HK-2 (cell line): ENCODE measurements around the gene SPTBN1.

Source experiments
- DNase-seq: peaks from one replicate; pipeline ENCODE4 v3.0.0-alpha.2; 2018; ENCODE audit not compliant: unreplicated experiment

SPTBN1 gene

GRCh38 chr2:54434229-54434628 lies 21.9 kb upstream of the SPTBN1 start:
- DNase-seq: no peak

GRCh38 chr2:54434711-54435110 lies 21.4 kb upstream of the SPTBN1 start:
- no peak for DNase-seq

- no peak for DNase-seq
Observed at GRCh38 chr2:54435325-54436226, 20.6 kb upstream of the SPTBN1 start.

GRCh38 chr2:54437588-54437987 lies 18.5 kb upstream of the SPTBN1 start:
- no peak for DNase-seq

- no peak for DNase-seq
Observed at GRCh38 chr2:54438271-54438670, 17.9 kb upstream of the SPTBN1 start.

- no peak for DNase-seq
Observed at GRCh38 chr2:54439582-54439981, 16.5 kb upstream of the SPTBN1 start.

GRCh38 chr2:54440050-54440449 lies 16.1 kb upstream of the SPTBN1 start:
- DNase-seq: no peak

GRCh38 chr2:54444503-54444902 lies 11.6 kb upstream of the SPTBN1 start:
- peak; percentile 12 for DNase-seq

GRCh38 chr2:54446122-54446521 lies 10.0 kb upstream of the SPTBN1 start:
- no peak for DNase-seq

- no peak for DNase-seq
Observed at GRCh38 chr2:54446625-54447024, 9.5 kb upstream of the SPTBN1 start.

GRCh38 chr2:54454548-54455130 lies 1.5 kb upstream of the SPTBN1 start:
- DNase-seq: no peak

GRCh38 chr2:54455131-54455562 lies 980 bp upstream of the SPTBN1 start:
- DNase-seq: peak; percentile 27

GRCh38 chr2:54456362-54456611 lies 160 bp downstream of the SPTBN1 start:
- no peak for DNase-seq

- peak; percentile 52 for DNase-seq
Observed at GRCh38 chr2:54456612-54457322, 640 bp downstream of the SPTBN1 start.

- peak; percentile 43 for DNase-seq
Observed at GRCh38 chr2:54457323-54458023, 1.3 kb downstream of the SPTBN1 start.

- DNase-seq: no peak
Observed at GRCh38 chr2:54459037-54459441, 2.9 kb downstream of the SPTBN1 start.

GRCh38 chr2:54461261-54461660 lies 5.1 kb downstream of the SPTBN1 start:
- no peak for DNase-seq

GRCh38 chr2:54464341-54464740 lies 8.2 kb downstream of the SPTBN1 start:
- DNase-seq: no peak

- DNase-seq: no peak
Observed at GRCh38 chr2:54465143-54465542, 9.0 kb downstream of the SPTBN1 start.

GRCh38 chr2:54466870-54467269 lies 10.7 kb downstream of the SPTBN1 start:
- DNase-seq: no peak

GRCh38 chr2:54468673-54469072 lies 12.5 kb downstream of the SPTBN1 start:
- DNase-seq: no peak

GRCh38 chr2:54469484-54470053 lies 13.4 kb downstream of the SPTBN1 start:
- no peak for DNase-seq
